ENCODE measurements around the gene CSH2.
"Not testable (repeated sequence)": the region's sequence is repeated elsewhere in the genome, so short reads cannot be mapped to it uniquely, and the experiment has no call there.

- TF ChIP-seq RFX5 (IDR thresholded peaks at IDR 0.05; ENCODE audit: borderline replicate concordance, low read depth, low read length); CEBPB (IDR thresholded peaks at IDR 0.05; ENCODE audit: low read depth, low read length); POLR2A (IDR thresholded peaks at IDR 0.05; ENCODE audit: control extremely low read depth in 1 of 2, low read depth in 2 of 2, low read length in 2 of 2); BCL11A (IDR thresholded peaks at IDR 0.05; ENCODE audit: low read depth in 2 of 2, low read length in 2 of 2); SIN3A (conservative IDR thresholded peaks at IDR 0.05 in 1 of 2, IDR thresholded peaks at IDR 0.05 in 1 of 2; ENCODE audit: low read depth in 1 of 2, low read length in 2 of 2); CTCF (IDR thresholded peaks at IDR 0.05; ENCODE audit: control extremely low read depth in 1 of 3, insufficient read depth in 1 of 3, low read depth in 1 of 3, low read length in 3 of 3); CTBP2 (IDR thresholded peaks at IDR 0.05; ENCODE audit: borderline replicate concordance, insufficient read depth, insufficient read length, low read length); BRCA1 (IDR thresholded peaks at IDR 0.05; ENCODE audit: low read depth, low read length); HDAC6 (IDR thresholded peaks at IDR 0.05; ENCODE audit: low read depth, low read length): not testable (repeated sequence)
Measured at GRCh38 chr17:63870292-63870665, 3.2 kb downstream of the CSH2 start.

All from H1 (cell line).